ENCODE measurements around the gene BACE1.

Gene BACE1

DNA sequence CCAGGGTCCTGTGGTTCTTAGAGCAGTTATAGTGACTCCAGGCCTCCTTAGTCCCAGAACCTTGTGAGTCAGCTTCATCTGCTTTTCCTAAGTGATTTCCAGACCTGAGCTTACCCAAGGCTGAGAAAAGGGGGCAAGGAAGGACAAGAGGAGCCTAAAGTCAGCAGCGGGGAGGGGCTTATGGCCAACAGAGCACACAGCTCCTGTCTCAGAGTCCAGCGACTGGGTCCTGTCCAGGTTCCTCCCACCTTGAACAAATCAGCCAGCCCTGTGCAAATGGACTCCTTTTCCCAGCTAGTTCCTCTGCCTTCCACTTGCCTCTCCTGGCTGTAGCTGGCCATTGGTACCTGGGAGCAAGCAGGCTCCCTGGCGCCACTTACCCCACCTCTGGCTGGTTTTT, 10.9 kb downstream of the BACE1 start:
- no peak for DNase-seq (ENCODE audit: low read depth)

DNA sequence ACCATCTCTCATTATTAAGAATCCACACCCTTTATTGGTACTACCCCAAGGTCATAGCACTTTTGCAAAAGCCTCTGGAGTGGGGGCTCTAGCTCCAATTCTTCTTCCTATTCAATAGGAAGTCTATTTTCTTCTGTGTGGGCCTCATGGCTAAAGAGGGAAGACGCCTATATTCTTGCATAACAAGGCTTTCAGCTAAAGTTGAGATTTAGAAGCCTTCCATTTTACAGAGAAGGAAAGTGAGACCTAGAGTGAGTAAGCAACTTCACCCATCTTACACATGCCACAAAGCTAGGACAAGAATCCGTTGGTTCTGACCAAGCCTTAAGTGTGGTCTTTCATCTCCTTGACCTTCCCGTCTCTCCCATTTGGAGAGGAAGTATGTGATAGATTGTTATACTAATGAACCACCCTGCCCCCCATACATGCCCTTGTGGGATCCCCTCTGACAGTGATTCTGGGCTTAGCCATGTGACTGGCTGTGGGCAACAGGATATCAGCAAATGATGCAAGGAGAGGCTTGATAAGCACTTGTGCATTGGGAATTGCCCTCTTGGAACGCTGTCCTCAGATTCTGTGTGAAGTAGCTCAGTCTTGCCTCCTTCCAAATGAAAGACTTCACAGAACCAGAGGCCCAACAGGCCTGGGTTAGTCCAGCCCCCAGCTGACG, 12.3 kb downstream of the BACE1 start:
- DNase-seq (ENCODE audit: low read depth): no peak

DNA sequence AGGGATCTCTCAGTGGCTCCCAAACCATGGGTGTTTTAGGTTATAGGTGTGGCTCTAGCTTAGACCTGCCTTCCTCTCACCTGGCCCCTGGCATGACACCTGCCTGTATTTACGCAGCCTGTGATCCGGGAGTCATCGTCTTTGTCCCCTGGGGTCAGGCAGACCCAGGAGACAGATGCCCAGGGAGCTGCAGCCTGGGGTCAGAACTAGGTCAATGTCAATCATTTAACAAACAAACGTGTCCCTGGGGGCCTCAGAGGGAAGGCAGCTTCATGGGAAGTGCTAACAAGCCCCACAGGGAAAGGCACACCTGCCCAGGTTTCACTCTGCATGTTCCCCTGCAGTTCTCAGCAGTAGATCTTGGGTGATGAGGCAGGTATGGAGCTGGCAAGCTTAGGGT, 13.0 kb downstream of the BACE1 start:
- no peak for DNase-seq (ENCODE audit: low read depth)

DNA sequence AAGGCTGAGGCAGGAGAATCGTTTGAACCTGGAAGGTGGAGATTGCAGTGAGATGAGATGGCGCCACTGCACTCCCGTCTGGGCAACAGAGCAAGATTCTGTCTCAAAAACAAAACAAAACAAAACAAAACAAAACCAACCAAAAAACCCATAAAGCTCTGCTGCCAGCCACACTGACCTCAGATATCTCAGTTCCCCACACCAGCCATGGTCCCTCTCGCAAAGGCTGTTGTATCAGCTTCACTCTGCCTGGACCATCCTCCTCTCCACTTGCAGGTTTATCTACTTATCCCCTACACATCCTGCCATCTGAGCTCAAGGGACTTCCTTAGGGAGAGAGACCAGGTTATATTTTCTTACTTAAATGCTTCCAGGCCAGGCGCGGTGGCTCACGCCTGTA, 13.8 kb downstream of the BACE1 start:
- DNase-seq (ENCODE audit: low read depth): no peak

DNA sequence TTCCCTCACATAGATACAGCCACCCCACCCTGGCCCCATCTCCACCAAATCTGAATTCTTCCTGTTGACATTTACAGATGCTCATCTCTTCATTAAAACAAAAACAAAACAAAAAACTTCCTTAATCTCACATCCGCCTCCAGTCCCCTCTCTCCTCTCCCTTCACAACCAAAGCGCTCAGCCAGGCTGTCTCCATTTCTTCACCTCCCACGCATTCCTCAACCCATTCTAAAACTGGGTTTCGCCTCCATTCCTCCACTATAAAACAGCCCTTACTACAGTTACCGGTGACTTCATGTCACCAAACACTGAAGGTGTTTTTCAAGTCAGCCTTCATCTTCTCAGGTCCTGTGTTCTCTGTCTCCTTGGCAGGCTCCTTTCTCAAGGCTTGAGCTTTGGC, 15.3 kb downstream of the BACE1 start:
- DNase-seq (ENCODE audit: low read depth): no peak

DNA sequence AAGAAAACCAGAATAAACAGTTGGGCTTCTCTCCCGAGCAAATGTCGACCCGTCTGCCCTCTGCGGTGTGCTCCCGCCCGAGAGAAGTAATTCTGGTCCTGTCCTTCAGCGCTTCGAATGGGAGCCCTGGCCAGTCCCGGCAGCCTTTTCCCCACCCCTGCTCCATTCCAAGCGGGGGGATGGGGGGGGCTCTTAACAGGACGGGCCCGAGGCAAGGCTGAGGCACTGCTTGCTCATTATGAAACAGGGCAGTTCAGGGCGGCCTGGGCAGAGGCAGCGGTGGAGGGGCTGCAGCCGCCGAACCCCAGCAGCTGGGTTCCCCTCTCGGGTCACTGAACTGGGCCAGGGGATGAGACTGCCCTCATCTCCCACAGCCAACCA, 15.8 kb downstream of the BACE1 start:
- DNase-seq (ENCODE audit: low read depth): no peak

DNA sequence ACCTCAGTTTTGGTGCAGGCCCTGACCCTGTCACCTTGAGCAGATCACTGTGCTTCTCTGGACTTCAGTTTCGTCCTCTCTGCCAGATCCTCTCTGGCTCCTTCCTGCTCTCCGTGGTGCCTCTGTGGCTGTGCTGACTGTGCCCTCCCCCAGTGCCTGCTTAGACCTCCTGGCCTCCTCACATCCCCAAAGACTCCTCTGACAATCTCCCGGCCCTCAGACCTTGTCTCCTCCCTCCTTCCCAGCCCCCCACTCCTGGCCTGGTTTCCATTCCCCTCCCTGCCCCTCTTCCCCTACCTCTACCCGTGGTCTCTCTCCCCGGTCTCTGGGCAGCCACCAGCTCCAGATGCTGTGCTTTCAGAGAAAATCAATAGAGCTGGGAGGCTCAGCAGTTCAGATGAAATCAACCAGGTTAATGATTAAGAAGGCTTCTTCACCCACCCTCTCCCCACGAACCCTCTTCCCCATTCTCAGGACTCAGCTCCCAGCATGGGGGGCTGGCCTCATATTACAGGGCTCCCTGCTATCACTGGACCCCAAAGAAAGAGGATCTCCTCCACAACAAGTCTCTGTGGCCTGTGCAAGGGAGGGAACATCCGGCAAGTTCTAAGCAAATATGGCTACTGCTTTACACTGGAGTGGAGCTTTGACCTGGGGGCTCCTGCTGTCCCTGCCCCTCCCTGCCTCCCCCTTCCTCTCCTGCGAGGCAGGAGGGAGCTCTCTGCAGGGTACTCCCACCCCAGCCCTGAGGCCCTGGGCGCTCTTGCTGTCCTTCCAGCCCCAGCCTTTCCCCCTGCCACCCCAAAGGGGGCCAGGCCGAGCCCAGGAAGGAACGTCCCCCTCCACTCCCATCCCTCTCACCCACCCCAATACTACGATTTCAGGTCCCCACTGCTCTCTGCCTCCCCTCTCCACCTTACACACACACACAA, 16.4 kb downstream of the BACE1 start:
- no peak for DNase-seq (ENCODE audit: low read depth)

DNA sequence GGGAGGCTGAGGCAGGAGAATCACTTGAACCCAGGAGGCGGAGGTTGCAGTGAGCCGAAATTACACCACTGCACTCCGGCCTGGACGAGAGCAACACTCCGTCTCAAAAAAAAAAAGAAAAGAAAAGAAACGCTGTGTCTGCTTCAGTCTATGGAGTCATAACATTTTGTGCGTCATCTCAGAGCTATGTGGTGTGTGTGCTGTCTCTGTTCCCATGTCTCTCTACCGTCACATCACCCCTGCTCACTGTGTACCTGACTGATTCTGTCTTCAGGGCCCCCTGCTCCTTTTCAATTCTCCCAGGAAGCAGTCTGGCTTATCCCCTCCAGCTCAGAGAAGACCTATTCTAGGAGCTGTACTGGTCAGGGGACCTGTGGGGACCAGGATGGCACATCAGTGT, 17.9 kb downstream of the BACE1 start:
- no peak for DNase-seq (ENCODE audit: low read depth)

DNA sequence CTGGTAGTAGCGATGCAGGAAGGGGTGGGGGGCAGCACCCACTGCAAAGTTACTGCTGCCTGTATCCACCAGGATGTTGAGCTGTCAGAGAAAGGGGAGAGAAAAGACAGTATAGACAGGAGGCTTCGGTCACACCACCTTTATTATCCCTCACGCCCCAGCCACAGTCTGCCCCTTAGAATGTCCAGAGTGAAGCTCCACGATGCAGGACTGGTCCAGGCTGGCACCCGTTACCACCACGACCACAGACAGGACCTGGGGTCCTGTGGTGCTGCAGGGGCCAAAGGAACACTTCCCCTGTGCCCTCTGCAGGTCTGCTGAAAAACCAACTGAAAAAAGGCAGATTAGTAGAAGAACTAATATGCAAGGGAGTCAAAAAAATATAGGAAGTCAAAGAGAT, 19.2 kb downstream of the BACE1 start:
- DNase-seq (ENCODE audit: low read depth): no peak

DNA sequence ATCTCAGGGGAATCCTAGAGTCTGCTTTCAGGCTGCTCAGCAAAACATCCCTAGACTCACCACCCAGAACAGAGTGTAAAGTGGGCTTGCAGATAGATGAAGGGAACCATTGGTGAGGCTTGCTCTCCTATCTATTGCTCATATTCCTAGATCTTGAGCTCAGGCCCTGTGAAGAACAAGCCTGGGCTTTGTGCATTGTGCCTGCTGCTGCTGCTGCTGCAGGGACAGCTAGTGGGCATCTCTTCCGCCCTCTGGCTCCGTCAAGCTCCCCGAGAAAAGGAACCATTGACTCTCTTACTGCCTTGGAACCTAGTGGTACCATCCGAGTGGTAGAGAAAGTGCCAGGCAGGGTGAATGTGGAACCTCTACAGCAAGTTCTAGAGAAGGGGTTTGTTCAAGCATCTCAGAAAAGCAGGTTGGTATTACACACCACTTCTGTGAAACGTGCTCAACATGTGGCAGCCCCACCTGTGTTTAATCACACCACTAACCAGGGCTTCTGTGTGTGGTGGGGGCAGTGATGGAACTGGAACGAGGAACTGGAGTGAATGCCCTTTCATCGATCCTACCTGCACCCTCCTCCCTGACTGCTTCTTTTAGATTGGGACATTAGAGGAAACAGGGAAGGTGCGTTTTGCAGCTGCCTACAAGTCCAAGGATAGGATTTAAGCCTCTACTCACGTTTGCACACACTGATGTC, 20.5 kb downstream of the BACE1 start:
- DNase-seq (ENCODE audit: low read depth): no peak

DNA sequence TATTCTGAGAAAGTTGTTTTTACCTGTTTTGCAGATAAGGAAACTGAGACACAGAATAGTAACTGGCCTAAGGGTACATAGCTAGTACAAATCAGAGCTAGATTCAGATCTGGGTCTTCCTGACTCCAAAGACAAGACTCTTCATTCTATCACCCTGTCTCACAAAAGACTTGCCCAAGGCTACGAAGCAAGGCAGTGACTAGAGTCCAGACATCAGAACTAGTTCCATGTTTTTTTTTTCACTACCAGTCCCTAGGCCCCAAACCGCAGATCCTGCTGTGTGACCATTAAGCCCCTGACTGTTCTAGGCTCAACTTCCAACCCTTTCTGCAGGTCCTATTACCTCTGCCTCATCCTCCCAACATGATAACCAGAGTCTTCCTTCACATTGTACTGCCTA, 23.4 kb downstream of the BACE1 start:
- no peak for DNase-seq (ENCODE audit: low read depth)

DNA sequence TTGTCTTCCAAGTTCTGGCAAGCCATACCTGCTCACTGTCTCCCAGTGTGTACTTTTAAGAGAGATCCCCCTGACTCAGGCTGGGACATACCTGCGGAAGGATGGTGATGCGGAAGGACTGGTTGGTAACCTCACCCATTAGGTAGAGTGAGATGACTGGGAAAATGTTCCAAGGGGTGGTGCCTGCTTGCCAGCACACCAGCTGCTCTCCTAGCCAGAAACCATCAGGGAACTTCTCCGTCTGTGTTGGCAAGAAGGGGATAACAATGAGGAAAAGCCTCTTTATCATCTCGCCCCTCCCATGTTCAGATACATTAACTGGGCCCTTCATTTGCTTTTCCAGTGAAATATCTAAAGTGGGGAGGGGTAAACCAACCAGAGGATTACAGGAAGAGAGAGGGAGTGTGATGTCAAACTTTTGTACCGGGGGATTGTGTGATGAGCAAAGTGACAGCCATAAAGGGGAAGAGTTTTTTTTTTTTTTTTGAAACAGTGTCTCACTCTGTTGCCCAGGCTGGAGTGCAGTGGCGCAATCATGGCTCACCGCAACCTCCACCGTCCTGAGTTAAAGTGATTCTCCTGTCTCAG, 25.2 kb downstream of the BACE1 start, which contains the start of gene BACE1-AS:
TSS of gene BACE1-AS (plus strand) at position 538 of the 588 bp plus-strand sequence.
- DNase-seq (ENCODE audit: low read depth): no peak

DNA sequence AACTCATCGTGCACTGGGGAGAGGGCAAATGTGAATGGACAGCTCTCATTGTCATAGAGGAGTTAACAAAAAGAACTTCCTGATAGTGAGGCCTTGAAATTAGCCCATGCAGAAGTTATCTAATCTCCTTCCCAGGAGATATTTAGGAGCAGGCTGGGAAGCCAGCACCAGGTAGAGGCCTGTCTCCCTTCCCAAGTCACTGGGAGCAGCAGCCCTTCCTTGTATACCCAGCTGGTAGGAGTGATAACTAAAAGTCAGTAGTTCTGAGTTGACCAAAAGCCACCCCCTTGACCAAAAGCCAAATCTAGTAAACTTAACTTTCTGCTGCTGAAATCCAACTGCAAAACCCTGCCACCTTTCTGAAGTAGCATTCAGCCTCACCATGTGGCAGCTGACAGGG, 26.3 kb downstream of the BACE1 start:
- DNase-seq (ENCODE audit: low read depth): no peak

DNA sequence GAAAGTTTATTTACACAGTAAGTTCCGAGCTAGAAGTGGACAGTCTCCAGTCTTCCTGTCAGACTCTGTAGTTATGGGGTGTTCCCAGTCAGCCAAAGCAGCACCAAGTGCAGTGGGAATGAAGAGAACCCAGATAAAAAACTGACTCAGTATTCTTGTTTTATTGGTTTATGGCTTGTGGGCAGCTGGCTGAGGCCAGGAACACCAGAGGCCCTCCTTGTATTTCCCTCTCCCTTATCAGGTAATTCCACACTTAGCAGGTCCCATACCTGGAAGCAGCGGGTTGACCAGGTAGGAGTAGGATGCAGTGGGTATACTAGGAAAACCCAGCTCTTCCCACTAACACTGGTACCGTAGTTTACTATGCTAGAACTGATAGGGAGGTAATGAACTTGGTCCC, 28.4 kb downstream of the BACE1 start:
- no peak for DNase-seq (ENCODE audit: low read depth)

DNA sequence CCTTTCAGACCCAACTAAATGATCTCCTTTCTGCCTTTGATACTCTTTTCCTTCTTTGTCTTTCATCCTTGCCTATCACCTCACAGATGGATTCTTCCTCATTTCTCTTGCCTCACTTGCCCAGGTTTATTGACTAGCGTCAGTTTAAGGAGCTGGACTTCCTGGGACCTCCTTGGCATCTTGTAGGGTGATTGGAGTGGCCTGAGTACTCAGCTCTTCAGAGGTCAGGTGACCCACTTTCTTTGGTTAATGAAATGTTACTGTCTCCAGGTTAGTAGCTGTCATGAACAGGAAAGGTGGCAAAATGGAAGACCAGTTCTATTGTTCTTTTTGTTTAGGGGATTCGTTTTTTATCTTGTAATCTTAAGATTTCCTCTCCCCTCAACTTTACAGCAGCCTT, 29.5 kb downstream of the BACE1 start:
- DNase-seq (ENCODE audit: low read depth): no peak

DNA sequence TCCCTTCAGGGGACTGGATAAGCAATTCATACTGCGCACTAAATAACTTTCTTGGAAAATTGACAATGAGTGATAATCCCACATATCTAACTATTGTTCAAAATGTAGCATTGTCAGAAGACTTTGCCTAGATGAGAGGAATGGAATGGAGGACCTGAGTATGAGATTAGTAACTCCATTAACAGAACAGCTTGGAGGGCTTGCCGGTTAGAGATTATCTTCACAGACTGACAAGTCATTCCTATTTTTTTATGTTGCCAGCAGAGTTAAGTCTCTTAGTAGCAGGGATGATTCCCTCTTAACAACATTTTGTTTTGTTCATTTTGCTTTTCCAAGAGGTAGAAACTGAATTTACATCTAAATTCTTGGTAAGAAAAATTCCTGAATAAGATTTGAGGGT, 32.0 kb downstream of the BACE1 start:
- no peak for DNase-seq (ENCODE audit: low read depth)

DNA sequence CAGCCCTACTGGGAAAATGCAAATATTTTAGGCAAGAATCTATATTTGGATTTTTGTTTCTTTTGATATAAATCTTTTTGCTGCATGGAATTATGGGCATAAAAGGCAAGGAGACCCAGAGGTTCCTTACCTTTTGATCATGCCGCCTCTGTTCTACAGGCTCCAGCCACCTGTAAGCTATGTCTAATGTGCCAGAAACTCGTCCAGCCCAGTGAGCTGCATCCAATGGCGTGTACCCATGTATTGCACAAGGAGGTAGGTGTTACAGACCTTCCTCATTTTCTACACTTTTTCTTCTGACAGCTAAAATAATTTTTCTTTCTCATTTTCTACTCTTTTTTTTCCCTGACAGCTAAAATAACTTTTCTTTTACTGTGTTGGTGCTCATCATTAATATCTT, 33.1 kb downstream of the BACE1 start:
- no peak for DNase-seq (ENCODE audit: low read depth)

DNA sequence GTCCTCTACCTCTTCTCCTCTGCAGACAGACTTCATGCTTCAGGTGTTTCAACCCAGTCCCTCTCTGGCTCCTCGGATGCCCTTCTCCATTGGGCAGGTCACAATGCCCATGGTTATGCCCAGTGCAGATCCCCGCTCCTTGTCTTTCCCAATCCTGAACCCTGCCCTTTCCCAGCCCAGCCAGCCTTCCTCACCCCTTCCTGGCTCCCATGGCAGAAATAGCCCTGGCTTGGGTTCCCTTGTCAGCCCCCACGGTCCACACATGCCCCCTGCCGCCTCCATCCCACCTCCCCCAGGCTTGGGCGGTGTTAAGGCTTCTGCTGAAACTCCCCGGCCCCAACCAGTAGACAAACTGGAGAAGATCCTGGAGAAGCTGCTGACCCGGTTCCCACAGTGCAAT, 34.2 kb downstream of the BACE1 start:
- DNase-seq (ENCODE audit: low read depth): no peak

DNA sequence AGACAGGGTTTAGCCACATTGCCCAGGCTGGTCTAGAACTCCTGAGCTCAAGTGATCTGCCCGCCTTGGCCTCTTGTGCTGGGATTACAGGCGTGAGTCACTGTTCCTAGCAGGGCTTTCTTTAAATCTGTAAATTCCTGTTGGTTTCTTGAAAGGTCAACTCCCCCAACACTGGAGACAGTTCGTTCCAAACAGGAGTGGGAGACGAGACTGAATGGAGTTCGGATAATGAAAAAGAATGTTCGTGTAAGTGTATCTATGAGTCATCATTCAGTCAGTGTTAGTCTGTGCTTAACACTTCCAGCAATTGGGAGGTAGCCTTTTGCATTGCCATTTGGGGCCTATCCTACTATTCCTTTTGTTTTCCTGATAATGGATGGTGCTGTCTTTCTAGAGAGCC, 34.9 kb downstream of the BACE1 start:
- DNase-seq (ENCODE audit: low read depth): no peak

DNA sequence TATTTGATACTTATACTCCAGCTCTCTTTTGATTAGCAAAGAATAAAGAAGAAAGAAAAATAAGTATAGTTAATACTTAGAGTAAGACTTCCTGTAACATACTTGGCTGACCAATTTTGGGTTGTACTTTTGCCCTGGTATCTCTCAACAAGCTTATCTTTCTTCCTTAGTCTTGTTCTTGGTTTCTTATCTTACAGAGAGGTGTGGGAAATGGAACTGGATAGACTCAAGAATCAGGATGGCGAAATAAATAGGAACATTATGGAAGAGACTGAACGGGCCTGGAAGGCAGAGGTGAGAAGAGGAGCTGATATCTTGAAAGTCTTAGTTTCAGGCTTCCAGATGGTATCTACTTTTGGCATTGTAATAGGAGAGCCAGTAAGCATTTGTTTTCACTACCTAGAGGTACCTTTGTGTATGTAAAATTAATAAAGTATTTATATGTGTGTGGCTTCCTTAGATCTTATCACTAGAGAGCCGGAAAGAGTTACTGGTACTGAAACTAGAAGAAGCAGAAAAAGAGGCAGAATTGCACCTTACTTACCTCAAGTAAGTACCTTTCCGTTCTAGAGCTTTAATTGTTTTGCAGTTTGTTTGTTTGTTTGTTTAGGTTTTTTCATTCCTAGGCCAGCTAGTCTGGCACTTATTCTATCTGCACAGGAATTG, 36.2 kb downstream of the BACE1 start:
- no peak for DNase-seq (ENCODE audit: low read depth)

DNA sequence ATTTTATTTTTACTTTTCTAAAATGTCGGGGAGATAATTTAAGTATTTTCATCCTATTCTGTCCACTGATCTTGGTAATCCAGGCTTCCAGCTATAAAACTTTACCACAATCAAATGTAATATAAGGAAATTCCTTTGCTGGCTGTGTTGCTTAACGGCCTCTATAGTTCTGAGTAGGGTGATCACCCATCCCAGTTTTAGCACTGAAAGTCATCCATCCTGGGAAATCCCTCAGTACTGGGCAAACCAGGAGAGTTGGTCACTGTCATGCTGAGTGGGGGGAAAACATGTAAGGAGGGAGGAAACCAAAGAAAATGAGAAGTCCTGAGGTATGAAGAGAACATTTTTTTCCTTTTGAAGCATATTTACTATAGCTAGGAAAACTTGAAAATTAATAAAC, 37.7 kb downstream of the BACE1 start:
- DNase-seq (ENCODE audit: low read depth): no peak

Measured in stimulated activated CD8-positive, alpha-beta memory T cell treated with anti-CD3 and anti-CD28 coated beads, Interleukin-15, amount 100 ng/mL, for 1 hour (primary cell).